GM19328 (cell line): ENCODE data around the gene PAQR9.

Experiments used
- ATAC-seq: cut with Tn5 transposase; IDR thresholded peaks from one replicate; pipeline ENCODE4 v1.9.1; 2021; ENCODE audit warnings: mild to moderate bottlenecking, moderate library complexity; ENCODE audit not compliant: unreplicated experiment

Gene PAQR9

GRCh38 chr3:142983318-142983717, 19.8 kb upstream of the PAQR9 start:
- ATAC-seq = no peak

- ATAC-seq = no peak
Measured at GRCh38 chr3:142982038-142982773, 18.7 kb upstream of the PAQR9 start.

GRCh38 chr3:142981108-142981507, 17.6 kb upstream of the PAQR9 start:
- ATAC-seq = no peak

GRCh38 chr3:142977399-142977728, 13.9 kb upstream of the PAQR9 start:
- ATAC-seq = no peak

GRCh38 chr3:142976621-142977398, 13.3 kb upstream of the PAQR9 start:
- ATAC-seq = no peak

- ATAC-seq = no peak
Measured at GRCh38 chr3:142975316-142975995, 12.0 kb upstream of the PAQR9 start.

- ATAC-seq = no peak
Measured at GRCh38 chr3:142973217-142974009, 9.9 kb upstream of the PAQR9 start.

- ATAC-seq = no peak
Measured at GRCh38 chr3:142972092-142972753, 8.7 kb upstream of the PAQR9 start.

GRCh38 chr3:142971431-142971830, 8.0 kb upstream of the PAQR9 start:
- ATAC-seq = no peak

- no peak for ATAC-seq
Measured at GRCh38 chr3:142968319-142969025, 5.0 kb upstream of the PAQR9 start.

- ATAC-seq = no peak
Measured at GRCh38 chr3:142966808-142967207, 3.3 kb upstream of the PAQR9 start.

GRCh38 chr3:142965581-142965980, 2.1 kb upstream of the PAQR9 start:
- no peak for ATAC-seq

- ATAC-seq = no peak
Measured at GRCh38 chr3:142963234-142963515, 299 bp downstream of the PAQR9 start.

GRCh38 chr3:142962520-142963233, 797 bp downstream of the PAQR9 start:
- ATAC-seq = no peak

- ATAC-seq = no peak
Measured at GRCh38 chr3:142962175-142962519, 1.3 kb downstream of the PAQR9 start.

- ATAC-seq = no peak
Measured at GRCh38 chr3:142961539-142961938, 1.9 kb downstream of the PAQR9 start.

- ATAC-seq = no peak
Measured at GRCh38 chr3:142960322-142960850, 3.1 kb downstream of the PAQR9 start.

- ATAC-seq = no peak
Measured at GRCh38 chr3:142958707-142959106, 4.8 kb downstream of the PAQR9 start.

- no peak for ATAC-seq
Measured at GRCh38 chr3:142953443-142953842, 10.0 kb downstream of the PAQR9 start.
